NCI-H2171 (cell line): ENCODE results near the gene TICAM1.
"Not testable (repeated sequence)": the region's sequence is repeated elsewhere in the genome, so short reads cannot be mapped to it uniquely, and the experiment has no call there.

Source experiments
- DNase-seq: peaks from one replicate; lab custom pipeline; 2025; lab: John Stamatoyannopoulos, UW

The TICAM1 gene

DNA sequence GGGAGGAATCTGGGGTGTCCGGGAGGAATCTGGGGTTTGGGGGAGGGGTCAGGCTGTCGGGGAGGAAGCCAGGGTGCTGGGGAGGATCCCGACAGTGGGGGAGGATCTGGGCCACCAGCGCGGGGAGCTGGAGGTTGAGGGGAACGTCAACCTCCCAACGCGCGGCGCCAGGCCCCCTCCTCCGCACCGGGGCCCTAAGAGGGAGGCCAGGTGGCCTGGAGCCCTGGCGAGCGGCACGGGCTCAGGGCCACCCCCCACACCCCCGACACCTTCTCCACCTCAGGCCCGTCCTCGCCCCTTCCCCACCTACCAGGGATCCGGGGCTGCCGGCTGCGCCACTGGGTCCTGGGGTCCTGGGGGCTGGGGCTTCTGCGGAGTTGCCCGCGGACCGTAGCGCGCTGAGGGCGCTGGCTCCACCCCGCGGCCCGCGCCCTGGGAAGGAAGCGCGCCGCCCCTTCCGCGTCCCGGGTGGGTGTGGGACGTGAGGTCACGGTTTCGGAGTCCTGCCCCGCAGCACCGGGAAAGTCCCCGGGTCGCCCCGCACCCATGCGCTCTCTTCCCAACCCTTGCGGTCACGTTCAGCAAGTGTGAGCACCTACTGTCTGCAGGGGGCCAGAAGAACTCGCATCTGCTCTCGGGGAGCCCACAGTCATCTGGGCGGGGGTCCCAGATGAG is at the start of gene TICAM1:
TSS of gene TICAM1 (minus strand) at position 409 of the 675 bp plus-strand sequence. CDS start 13,335 bp downstream, outside the sequence.
- DNase-seq, result no peak

DNA sequence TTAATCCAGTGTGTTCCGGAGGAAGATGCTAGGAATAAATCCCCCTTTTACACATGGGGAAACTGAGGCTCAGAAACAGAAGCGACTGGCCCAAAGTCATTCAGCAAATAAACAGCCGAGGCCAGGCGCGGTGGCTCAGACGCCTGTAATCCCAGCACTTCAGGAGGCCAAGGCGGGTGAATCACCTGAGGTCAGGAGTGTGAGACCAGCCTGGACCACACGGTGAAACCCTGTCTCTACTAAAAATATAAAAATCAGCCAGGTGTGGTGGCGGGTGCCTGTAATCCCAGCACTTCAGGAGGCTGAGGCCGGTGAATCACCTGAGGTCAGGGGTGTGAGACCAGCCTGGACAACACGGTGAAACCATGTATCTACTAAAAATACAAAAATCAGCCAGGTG is 47.5 kb upstream of the TICAM1 start:
- no peak for DNase-seq

DNA sequence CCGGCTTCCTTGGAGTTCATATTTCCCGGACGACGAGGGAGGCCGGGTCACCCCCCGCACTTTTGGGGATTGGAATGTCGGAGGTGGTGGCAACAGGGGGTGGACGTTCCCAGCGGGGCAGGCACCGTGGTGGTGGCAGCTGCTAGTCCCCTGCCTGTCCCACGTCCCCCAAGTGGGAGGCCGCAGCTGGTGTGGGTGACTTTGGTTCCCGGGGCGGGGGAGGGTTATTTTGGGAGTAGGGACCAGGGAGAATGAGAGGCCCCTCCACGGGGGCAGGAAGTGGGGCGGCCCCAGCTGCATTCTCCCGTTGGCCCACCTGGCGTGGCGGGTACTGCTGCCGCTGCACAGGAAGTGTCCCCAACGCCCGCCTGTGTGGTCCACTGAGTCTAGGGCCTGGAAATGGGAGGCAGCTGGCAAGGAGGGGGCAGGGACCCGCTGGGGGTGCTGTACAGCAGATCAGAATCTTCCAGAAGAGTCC is 47.0 kb upstream of the TICAM1 start:
- DNase-seq, result no peak

DNA sequence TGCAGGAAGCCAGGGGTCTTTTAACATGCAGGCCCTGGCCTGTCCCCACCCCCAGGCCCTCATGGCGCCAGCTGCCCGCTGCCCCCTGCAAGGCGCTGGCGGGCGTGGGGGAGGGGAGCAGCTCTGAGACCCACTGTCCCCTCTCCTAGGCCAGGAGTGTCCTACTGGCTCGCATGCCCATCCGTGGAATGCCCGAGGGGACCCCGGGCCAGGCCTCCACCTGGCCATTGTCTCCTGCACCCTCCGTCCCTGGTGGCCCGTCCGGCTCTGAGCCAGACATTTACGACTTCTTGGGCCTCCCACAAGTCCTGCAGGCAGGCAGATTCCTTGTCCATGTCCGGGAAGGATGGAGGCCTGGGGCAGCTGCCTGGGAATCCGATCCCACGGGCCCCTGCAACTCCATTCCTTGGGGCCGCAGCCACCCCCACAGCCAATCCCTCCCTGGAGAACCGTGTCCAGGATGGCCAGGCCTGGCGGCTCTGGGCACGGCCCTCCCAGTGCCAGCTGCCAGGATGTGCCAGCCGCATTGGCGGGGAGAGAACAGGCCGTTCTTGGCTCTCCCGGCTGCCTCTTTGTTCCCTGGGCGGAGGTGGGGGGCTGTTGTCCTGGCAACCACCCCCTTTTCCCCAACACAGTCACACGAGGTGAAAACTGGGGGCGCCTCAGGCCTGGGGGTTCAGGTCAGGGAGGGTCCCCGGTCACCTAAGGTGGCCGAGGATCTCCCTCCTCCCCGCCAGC is 46.4 kb upstream of the TICAM1 start:
- DNase-seq, result no peak

DNA sequence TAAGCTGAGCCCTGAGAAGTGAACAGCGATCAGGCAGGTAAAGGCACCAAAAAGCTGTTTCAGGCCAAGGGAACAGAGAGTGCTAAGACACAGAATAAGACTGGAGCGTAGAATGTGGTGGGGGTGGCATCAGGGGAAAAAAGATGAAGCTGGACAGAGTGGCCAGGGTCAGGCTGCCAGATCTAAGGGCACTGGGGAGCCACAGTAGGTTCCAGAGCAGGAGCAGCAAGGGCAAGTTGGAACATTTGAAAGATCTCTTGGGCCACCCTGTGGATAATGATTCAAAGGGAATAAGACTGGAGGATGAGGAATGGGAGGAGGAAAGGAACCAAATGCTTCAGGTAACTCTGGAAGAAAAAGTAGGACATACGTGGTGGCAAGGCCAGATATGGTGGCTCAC is 42.4 kb upstream of the TICAM1 start:
- no peak for DNase-seq

DNA sequence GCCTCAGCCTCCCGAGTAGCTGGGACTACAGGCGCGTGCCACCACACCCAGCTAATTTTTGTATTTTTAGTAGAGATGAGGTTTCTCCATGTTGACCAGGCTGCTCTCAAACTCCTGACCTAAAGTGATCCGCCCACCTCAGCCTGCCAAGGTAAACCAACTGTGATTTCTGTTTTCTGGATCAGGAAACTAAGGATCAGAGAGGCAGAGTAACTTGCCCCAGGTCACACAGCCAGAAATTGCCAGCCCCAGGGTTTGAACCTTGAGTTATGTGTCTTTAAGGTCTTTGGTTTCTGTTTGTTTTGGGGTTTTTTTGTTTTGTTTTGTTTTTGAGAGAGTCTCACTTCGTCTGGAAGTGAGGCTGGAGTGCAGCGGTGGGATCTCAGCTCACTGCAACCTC is 40.2 kb upstream of the TICAM1 start:
- no peak for DNase-seq

DNA sequence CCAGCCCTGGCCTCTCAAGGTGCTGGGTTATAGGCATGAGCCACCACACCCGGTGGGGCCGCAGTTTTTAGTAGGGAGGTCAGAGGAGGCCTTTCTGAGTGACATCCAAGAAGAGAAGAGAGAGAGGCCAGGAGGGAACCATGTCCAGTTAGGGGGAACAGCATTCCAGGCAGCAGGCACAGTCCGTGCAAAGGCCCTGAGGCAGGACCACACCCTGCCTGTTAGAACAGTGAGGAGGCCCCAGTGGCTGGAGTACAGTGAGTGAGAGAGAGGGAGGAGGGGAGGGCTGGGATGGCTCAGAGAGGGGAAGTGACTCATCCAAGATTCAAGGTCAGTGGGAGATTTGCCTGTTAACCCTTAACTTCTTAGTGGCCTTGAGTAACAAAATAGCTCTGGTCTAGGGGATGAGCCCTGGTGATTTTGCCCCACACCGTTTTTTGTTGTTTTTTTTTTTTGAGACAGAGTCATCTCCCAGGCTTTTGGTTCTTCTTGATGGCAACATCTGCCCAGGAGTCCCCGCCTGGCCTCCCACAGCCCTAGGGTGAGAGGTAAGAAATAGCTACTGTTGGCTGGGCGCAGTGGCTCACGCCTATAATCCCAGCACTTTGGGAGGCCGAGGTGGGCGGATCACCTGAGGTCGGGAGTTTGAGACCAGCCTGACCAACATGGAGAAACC is 38.7 kb upstream of the TICAM1 start:
- DNase-seq, result no peak

DNA sequence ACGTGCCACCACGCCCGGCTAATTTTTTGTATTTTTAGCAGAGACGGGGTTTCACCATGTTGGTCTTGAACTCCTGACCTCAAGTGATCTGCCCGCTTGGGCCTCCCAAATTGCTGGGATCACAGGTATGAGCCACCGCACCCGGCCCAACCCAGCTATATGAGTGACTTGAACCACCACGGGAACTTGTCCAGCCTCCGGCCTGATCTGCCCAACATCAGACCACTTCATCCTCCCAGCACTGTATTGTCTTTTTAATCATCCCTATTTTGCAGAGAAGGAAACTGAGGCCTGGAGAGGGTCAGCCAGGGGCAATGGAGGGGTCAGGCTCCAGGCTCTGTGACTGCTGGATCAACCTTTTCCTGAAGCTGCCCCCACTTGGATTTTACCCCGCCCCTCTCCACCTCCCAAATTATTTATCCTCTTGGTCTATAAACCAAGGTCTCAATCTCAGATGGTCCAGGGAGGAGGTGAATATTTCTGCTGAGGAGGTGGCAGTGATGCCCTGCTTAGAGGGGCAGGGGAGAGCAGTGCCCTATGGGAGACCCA is 36.8 kb upstream of the TICAM1 start:
- no peak for DNase-seq

DNA sequence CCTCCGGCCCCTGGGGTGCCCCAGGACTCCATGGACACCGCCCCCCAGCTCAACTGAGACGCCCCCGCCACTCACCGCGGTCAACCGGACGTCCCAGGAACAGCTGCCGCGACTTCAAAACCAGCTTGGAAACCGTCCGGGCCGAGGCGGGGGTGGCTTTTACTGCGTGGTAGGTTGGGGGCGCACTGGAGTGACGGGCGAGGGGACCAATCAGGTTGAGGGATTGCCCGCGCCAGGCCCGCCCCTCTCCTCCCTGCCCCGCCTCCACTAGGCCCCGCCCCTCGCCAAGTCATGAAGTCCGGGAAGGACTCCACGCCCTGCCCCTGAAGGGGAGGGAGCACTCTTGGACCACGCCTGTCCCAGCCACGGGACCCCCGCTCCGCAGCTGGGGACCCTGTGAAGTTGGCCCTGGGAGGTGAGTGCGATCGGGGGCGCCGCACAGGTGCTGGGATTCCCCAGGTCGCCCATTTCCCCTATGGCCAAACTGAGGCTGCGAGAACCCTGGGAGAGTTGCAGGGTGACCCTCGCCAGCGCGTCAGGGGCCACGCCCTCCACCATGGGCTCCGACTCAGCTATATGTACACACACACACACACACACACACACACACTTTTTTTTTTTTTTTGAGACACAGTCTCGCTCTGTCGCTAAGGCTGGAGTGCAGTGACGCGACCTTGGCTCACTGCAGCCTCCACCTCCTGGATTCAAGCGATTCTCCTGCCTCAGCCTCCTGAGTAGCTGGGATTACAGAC is 36.2 kb upstream of the TICAM1 start, which contains the start of gene PLIN3:
TSS of gene PLIN3 (minus strand) at position 134 of the 752 bp plus-strand sequence. CDS start 6,273 bp downstream, outside the sequence.
- peak; percentile 62 for DNase-seq

DNA sequence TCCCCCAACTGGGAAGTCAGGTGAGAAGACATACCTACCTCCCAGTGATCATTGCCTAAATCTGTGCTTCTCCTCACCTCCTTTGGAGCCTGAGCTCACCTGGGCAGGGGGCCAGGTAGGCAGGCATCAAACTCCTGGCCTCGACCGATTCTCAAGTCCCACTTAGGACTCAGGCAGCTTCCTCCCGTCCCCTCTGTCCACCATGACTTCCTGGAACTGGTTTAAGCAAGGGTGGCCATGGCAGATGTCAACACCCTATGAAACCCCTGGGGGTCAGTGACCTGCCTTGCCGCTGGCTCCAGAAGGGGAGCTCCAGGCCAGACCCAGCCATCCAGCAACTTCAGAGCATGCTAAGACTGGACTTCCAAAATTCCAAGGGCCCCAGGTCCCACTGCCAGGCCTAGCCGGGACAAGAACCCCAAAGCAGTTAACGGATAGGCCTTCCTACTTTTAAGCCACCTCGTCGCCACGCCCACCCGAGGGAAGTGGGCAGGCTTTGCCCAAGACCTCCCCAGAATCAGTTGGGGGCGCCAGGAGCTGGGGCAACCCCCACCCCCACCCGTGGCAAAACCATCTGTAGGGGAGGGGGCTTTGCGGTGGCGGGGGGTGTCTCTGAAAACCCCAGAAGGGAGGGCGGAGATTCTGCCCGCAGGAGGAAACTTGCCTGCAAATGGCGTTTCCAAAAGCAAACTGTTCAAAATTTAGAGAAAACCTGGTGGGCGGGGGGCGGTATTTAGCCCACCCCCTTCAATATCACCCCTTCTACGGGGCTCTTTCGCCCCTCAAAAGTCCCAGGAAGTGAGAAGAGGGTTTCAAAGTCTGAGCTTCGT is 35.3 kb upstream of the TICAM1 start:
- DNase-seq, result no peak

DNA sequence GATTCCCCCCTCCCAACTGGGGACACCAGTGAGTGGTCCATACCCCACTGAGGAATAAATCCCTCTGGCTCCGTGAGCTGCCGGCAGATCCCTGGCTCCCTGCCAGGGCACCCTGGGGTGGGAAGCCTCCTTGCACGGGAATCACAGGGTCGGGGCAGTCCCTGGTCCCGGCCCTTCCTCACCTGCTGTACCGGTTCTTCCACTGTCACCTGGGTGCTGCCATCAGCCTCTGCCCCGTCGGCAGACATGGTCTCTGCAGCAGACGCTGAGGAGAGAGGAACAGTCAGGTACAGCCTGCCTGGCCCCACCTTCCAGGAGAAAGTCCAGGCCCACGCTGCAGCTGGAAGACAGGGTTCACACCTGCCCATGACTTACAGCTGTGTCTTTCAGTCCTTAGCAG is 29.6 kb upstream of the TICAM1 start:
- no peak for DNase-seq

DNA sequence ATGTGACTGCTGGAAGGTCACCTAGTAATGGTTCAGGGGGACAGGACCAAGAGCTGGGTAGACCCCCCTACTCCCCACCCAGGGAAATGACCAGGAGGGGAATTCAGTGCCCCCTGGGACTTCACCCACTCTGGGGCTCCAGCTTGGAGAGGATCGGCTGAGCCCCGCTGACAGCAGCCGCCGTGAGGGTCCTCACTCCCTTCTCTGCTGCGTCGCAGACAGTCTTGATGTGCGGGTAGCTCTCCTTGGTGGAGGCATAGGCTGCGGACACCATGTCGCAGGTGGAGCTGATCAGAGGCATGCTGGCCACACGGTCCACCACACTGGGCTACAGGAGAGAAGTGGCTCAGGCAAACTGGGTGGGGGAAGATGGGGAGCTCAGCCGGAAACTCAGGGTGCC is 28.2 kb upstream of the TICAM1 start:
- no peak for DNase-seq

DNA sequence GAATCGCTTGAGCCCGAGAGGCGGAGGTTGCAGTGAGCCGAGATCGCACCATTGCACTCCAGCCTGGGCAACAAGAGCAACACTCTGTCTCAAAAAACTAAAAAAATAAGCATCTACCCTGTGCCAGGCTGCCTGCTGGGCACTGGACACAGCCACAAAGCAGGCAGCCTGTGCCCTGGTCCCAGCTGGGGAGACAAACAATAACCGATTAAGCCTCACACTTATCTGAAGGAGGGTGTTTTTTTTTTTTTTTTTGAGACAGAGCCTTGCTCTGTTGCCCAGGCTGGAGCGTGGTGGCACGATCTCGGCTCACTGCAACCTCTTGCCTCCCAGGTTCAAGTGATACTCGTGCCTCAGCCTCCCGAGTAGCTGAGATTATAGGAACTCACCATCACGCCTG is 25.0 kb upstream of the TICAM1 start:
- not testable (repeated sequence) for DNase-seq

DNA sequence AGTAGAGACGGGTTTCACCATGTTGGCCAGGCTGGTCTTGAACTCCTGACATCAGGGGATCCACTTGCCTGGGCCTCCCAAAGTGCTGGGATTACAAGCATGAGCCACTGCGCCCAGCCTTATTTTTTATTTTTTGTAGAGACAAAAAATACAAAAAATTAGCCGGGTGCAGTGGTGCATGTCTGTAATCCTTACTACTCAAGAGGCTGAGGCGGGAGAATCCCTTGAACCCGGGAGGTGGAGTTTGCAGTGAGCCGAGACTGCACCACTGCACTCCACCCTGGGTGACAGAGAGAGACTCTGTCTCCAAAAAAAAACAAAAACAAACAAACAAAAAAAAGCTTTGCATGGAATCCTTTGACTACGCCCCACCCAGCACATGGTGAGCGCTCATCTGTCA is 22.0 kb upstream of the TICAM1 start:
- DNase-seq, result peak; percentile 68

DNA sequence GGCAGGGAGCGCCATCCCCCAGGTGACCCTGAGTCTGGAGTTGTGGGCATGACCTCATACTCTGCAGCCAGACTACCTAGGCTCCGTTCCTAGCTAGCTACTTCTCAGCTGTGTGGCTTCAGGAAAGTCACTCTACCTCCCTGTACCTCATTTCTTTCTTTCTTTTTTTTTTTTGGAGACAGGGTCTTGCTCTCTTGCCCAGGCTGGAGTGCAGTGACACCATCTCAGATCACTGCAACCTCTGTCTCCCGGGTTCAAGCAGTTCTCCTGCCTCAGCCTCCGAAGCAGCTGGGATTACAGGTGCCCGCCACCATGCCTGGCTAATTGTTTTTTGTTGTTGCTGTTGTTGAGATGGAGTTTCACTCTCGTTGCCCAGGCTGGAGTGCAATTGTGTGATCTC is 21.0 kb upstream of the TICAM1 start:
- DNase-seq, result no peak

DNA sequence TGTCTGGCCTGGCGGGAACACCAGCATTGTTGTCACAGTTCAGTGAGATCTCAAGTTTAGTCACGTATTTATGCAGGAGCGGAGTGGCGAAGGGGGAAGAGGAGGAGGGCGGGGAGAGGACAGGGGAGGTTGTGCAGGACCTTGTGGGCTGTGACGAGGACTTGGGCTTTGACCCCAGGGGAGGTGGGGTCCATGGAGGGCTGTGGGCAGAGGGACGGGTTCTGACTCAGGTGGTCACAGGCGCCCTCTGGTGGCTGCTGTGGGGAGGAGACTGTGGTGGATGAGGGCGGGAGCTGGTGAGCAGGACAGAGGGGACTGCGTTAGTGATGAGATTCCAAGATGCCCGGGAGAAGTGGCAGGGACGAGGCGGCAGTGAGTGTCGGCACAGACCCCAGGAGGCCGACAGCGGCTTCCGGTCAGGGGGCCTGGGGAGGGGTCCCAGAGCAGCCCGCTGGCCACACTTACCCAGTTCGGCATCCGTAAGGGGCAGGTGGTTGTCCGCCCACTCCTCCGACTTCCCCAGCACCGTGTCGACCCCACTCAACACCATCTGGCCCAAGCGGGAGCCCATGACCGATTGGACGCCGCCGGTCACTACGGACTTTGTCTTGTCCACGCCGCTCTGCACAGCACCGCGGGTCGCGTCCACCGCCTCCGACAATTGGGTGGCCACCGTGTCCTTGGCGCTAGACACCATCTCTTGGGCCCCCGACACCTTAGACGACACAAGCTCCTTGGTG is 20.2 kb upstream of the TICAM1 start:
- no peak for DNase-seq

DNA sequence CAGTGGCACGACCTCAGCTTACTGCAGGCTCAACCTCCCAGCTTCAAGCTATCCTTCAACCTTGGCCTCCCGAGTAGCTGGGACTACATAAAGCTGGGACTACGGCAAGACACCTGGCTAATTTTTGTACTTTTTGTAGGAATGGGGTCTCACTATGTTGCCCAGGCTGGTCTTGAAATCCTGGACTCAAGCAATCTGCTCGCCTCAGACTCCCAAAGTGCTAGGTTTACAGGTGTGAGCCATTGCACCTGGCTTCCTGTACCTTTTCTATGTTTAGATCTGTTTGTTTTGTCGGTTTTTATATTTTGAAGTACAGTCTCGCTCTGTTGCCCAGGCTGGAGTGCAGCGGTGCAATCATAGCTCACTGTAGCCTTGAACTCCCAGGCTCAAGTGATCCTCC is 17.5 kb upstream of the TICAM1 start:
- no peak for DNase-seq

DNA sequence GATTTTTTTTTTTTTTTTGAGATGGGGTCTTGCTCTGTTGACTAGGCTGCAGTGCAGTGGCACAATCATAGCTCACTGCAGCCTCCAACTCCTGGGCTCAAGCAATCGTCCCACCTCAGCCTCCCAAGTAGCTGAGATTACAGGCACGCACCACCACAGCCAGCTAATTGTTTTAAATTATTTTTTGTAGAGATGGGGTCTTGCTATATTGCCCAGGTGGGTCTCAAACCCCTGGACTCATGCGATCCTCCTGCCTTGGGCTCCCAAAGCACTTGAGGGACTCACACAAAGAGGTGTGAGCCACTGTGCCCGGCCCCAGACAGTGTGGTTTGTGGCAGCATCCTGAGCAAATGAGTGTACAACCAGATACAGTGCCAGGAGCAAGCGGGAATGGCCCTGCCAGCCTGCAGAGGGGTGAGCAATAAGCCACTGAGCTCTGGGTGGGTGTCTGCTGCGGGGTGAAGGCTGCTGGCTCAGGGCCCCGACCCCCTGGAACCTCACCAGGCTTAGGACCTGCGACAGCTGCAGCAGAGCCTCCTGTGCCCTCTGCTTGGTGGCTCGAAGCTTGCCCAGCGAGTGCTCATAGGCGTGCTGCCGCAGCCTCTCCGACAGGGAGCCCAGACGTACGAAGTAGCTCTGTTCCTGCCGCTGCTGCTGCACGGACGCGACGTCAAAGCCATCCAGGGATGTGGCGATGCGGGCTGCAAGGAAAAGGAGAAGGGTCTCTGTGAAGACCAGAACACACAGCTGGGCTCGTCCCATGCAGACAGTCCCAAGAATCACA is 15.9 kb upstream of the TICAM1 start:
- DNase-seq, result no peak

DNA sequence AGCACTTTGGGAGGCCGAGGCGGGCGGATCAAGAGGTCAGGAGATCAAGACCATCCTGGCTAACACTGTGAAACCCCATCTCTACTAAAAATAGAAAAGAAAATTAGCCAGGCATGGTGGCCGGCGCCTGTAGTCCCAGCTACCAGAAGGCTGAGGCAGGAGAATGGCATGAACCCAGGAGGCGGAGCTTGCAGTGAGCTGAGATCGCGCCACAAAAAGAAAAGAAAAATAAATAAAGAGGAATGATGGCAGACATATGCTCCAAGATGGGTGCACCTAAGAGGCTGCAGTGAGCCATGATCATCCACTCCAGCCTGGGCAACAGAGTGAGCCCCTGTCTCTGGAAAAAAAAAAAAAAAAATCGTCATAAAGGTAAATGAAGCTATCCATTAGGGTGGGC is 14.5 kb upstream of the TICAM1 start:
- not testable (repeated sequence) for DNase-seq
